Kidney (tissue), 14 donors: Measurements from ENCODE around the gene TSPAN13. TPM values are rescaled to one million over a fixed set of nuclear protein-coding genes. Genes with fewer than 3 reads are reported as not detected.

ENCODE experiments used
- DNase-seq, 5 donors: peaks; one replicate each; pipeline ENCODE4 v3.0.0-alpha.2; 2013 to 2020
- FAIRE-seq: peaks from 2 replicates; lab custom pipeline; 2012; peaks lifted over from hg19 to GRCh38; lab: Jason Lieb, UNC
- H3K27ac ChIP-seq, 2 donors: one replicate each; pipeline ENCODE4 v1.7.0; 2013; ENCODE audit warnings: low read depth in 2 of 2, low read length in 2 of 2, inconsistent platforms in 1 of 2
- H3K27me3 ChIP-seq: one replicate; pipeline ENCODE4 v1.7.1; 2013; ENCODE audit warnings: low read length, inconsistent platforms; ENCODE audit not compliant: control insufficient read depth, insufficient read depth
- H3K36me3 ChIP-seq, 3 donors: one replicate each; pipeline versions ENCODE4 v1.7.0 to v1.7.1; 2013; ENCODE audit warnings: low read length in 3 of 3, control low read depth in 1 of 3, inconsistent platforms in 1 of 3; ENCODE audit not compliant: insufficient read depth in 3 of 3, control insufficient read depth in 2 of 3
- H3K4me1 ChIP-seq, 3 donors: one replicate each; pipeline versions ENCODE4 v1.7.0 to v1.7.1; 2013; ENCODE audit warnings: low read length in 3 of 3, inconsistent platforms in 1 of 3, low read depth in 1 of 3; ENCODE audit not compliant: control insufficient read depth in 2 of 3, insufficient read depth in 2 of 3
- H3K4me3 ChIP-seq, 3 donors: one replicate each; pipeline versions ENCODE4 v1.7.0 to v1.8.1; 2013; ENCODE audit warnings: low read length in 3 of 3, control low read depth in 1 of 3, inconsistent platforms in 1 of 3
- H3K9ac ChIP-seq, 3 donors: one replicate each; pipeline versions ENCODE4 v1.7.0 to v1.7.1; 2013; ENCODE audit warnings: low read length in 3 of 3, control low read depth in 1 of 3, inconsistent platforms in 1 of 3
- H3K9me3 ChIP-seq, 3 donors: one replicate each; pipeline versions ENCODE4 v1.7.0 to v1.7.1; 2013; ENCODE audit warnings: low read length in 3 of 3, control low read depth in 1 of 3, inconsistent platforms in 1 of 3; ENCODE audit not compliant: control insufficient read depth in 2 of 3, insufficient read depth in 1 of 3
- CTCF ChIP-seq: IDR thresholded peaks from 3 replicates; pipeline ENCODE4 v1.5.1; 2012; ENCODE audit warnings: mild to moderate bottlenecking, moderate library complexity, borderline replicate concordance; ENCODE audit not compliant: insufficient read depth; ENCODE audit errors: extremely low read depth
- intact Hi-C: fragments of 100-400 bp; cut with DNase I; formaldehyde crosslinking; loops from one replicate; pipeline ENCODE4 v1.11.1; 2022
- polyA plus RNA-seq: library from polyadenylated mRNA; stranded (reverse); fragments of 350-450 nt; fragmentation: Illumina TruSeq; extraction: RNeasy Lipid Tissue Mini Kit (QIAGEN cat#74804); gene quantifications from one replicate; pipeline ENCODE4 v1.2.3, GENCODE V29; 2014; ENCODE audit warnings: low read depth, low replicate concordance; ENCODE audit not compliant: insufficient read depth
- total RNA-seq: library from RNA; stranded (reverse); fragmentation: NEBNext Ultra II Directional; extraction: Animal tissue kit (Norgen Biotek cat#: 25700); gene quantifications from one replicate; pipeline ENCODE4 v1.2.1, GENCODE V29; 2021
- donor health status: control.
- donor health status: control.
- donor health status: control.
- donor health status: control.
- donor health status: control.
- donor health status: DM: yes; HTN: yes; CAD: no.
- donor health status: Normal renal cell carcinoma (clear cell type).

The TSPAN13 gene
- total and polyA plus RNA-seq, 2 donors from 2014 or later: 10.2 to 23.8 TPM

- no peak overlapping the region for H3K27ac ChIP-seq
- H3K4me3 ChIP-seq: no peak overlapping the region
- FAIRE-seq: no peak
- H3K36me3 ChIP-seq: no peaks in the 10 kb centered on the region
- no peaks in the 10 kb centered on the region for H3K4me1 ChIP-seq
- no peak overlapping the region for H3K9ac ChIP-seq
- H3K9me3 ChIP-seq: no peaks in the 10 kb centered on the region
- intact Hi-C loops: no loop called here
- no peak for TF ChIP-seq CTCF
- H3K27me3 ChIP-seq: no peaks in the 10 kb centered on the region
- no peak for DNase-seq
Observed at GRCh38 chr7:16812542-16813231, 59.1 kb downstream of the TSPAN13 start.

- no peak for FAIRE-seq
- H3K9ac ChIP-seq: no peak overlapping the region
- TF ChIP-seq CTCF: no peak
- H3K9me3 ChIP-seq: no peaks in the 10 kb centered on the region
- no peak overlapping the region for H3K4me3 ChIP-seq
- H3K4me1 ChIP-seq: no peaks in the 10 kb centered on the region
- intact Hi-C loops: no loop called here
- no peaks in the 10 kb centered on the region for H3K27me3 ChIP-seq
- no peak overlapping the region for H3K27ac ChIP-seq
- H3K36me3 ChIP-seq: no peaks in the 10 kb centered on the region
- peak in 3 of 5 donors; percentile 12 to 56 (median 44) for DNase-seq
Observed at GRCh38 chr7:16813232-16813616, 59.7 kb downstream of the TSPAN13 start.

GRCh38 chr7:16815001-16815400, 61.4 kb downstream of the TSPAN13 start:
- Histone ChIP-seq H3K4me1 (no peaks in the 10 kb centered on the region), H3K27me3 (no peaks in the 10 kb centered on the region), H3K9me3 (no peaks in the 10 kb centered on the region), H3K27ac (no peak overlapping the region), H3K9ac (no peak overlapping the region), H3K4me3 (no peak overlapping the region), H3K36me3 (no peaks in the 10 kb centered on the region)
- no peak for DNase-seq
- no peak for FAIRE-seq
- TF ChIP-seq CTCF: no peak
- intact Hi-C loops: no loop called here

- no peaks in the 10 kb centered on the region for H3K27me3 ChIP-seq
- H3K4me3 ChIP-seq: no peak overlapping the region
- H3K9ac ChIP-seq: no peak overlapping the region
- no peak for TF ChIP-seq CTCF
- H3K9me3 ChIP-seq: no peaks in the 10 kb centered on the region
- no peaks in the 10 kb centered on the region for H3K36me3 ChIP-seq
- FAIRE-seq: no peak
- DNase-seq: no peak
- intact Hi-C loops: no loop called here
- no peaks in the 10 kb centered on the region for H3K4me1 ChIP-seq
- H3K27ac ChIP-seq: no peak overlapping the region
Observed at GRCh38 chr7:16816824-16817223, 63.3 kb downstream of the TSPAN13 start.
